ENCODE measurements around the gene PLD1.
"Not testable (repeated sequence)": the region's sequence is repeated elsewhere in the genome, so short reads cannot be mapped to it uniquely, and the experiment has no call there.

Gene PLD1, protein sequence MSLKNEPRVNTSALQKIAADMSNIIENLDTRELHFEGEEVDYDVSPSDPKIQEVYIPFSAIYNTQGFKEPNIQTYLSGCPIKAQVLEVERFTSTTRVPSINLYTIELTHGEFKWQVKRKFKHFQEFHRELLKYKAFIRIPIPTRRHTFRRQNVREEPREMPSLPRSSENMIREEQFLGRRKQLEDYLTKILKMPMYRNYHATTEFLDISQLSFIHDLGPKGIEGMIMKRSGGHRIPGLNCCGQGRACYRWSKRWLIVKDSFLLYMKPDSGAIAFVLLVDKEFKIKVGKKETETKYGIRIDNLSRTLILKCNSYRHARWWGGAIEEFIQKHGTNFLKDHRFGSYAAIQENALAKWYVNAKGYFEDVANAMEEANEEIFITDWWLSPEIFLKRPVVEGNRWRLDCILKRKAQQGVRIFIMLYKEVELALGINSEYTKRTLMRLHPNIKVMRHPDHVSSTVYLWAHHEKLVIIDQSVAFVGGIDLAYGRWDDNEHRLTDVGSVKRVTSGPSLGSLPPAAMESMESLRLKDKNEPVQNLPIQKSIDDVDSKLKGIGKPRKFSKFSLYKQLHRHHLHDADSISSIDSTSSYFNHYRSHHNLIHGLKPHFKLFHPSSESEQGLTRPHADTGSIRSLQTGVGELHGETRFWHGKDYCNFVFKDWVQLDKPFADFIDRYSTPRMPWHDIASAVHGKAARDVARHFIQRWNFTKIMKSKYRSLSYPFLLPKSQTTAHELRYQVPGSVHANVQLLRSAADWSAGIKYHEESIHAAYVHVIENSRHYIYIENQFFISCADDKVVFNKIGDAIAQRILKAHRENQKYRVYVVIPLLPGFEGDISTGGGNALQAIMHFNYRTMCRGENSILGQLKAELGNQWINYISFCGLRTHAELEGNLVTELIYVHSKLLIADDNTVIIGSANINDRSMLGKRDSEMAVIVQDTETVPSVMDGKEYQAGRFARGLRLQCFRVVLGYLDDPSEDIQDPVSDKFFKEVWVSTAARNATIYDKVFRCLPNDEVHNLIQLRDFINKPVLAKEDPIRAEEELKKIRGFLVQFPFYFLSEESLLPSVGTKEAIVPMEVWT

DNA sequence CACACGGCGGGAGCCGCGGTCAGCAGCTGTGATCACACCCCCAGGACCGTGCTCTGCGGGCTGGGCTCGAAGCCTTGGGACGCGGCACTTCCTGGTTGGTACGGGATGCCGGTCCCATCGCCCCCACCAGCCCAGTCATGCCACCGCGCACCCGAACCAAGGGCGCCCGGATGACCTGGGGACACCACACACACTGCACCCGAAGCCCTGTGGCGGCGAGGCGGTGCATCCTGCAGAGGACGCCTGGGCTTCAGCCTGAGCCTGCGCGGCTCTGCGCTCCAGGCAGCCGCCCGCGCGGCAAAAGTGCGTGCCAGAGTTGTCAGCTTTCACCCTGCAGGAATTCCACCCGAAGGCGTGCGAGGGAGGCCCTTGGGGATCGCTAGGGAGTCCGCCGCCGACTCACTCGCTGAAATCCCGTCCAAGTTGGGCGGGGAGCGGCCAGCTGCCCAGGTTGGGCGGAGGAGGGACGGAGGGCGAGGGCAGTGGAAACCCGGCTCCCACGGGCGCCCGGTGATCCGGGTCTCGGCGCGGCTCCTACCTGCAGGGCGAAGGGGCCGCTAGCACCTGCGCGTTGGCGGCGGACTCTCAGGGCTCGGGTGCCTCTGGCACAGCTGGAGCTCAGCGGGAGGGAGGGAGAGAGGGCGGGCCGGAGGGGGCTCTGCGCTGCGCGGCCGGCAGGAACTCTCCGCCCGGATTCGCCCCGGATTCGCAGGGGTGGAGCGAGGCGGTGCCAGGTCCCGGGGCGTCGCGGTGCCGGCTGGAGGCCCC, at the start of gene PLD1:
Gene PLD1, minus strand, starts transcription at position 623 of the 768 bp plus-strand sequence. CDS start 72,432 bp downstream, outside the sequence.
- Mint-ChIP-seq H3K36me3 (no peaks in the 10 kb centered on the region), H3K4me1 (peaks cover 10% of the 10 kb centered on the region), H3K27me3 (peaks cover 46% of the 10 kb centered on the region), H3K27ac (no peak within 1 kb of the TSS), H3K4me3 (peak within 1 kb of the TSS; percentile 56), H3K9me3 (peaks cover 3% of the 10 kb centered on the region)
- ATAC-seq = peak; percentile 59

DNA sequence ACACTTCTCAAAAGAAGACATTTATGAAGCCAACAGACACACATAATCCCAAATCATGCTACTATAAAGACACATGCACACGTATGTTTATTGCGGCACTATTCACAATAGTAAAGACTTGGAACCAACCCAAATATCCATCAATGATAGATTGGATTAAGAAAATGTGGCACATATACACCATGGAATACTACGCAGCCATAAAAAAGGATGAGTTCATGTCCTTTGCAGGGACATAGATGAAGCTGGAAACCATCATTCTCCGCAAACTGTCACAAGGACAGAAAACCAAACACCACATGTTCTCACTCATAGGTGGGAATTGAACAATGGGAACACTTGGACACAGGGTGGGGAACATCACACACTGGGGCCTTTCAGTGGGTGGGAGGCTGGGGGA, 48.5 kb upstream of the PLD1 start:
- not testable (repeated sequence) for H3K4me3 Mint-ChIP-seq, H3K36me3 Mint-ChIP-seq, ATAC-seq, H3K4me1 Mint-ChIP-seq, H3K27ac Mint-ChIP-seq, H3K27me3 Mint-ChIP-seq, H3K9me3 Mint-ChIP-seq

DNA sequence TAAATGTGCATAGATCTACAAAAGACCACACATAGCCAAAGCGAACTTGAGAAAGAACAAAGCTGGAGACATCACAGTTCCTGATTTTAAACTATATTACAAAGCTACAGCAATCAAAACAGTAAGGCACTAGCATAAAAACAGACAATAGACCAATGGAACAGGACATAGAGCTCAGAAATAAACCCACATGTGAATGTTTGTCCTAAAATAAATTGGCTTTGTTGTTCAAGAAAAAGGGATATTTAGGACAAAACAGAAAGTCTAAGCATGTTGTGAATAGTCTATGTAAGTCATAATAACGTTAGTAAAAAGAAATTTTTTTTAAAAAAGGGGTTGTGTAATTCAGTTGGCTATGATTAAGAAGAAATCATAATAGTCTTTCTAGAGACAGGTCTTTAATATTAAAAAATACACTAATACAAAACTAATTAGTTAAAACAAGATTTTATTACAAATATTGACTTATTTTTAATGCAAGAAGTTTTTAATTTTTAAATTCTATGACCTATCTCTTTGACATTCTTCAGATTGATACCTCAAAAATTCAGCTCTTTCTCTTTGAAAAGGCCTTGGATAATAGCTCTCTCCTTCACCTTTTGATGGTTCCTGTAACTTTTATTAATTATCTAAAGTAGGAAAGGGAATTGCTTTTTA, 44.5 kb upstream of the PLD1 start:
- H3K4me3 Mint-ChIP-seq = no peak overlapping the region
- no peaks in the 10 kb centered on the region for H3K4me1 Mint-ChIP-seq
- peaks cover 15% of the 10 kb centered on the region for H3K27me3 Mint-ChIP-seq
- H3K27ac Mint-ChIP-seq = no peak overlapping the region
- peaks cover 11% of the 10 kb centered on the region for H3K9me3 Mint-ChIP-seq
- ATAC-seq = no peak
- H3K36me3 Mint-ChIP-seq = no peaks in the 10 kb centered on the region

DNA sequence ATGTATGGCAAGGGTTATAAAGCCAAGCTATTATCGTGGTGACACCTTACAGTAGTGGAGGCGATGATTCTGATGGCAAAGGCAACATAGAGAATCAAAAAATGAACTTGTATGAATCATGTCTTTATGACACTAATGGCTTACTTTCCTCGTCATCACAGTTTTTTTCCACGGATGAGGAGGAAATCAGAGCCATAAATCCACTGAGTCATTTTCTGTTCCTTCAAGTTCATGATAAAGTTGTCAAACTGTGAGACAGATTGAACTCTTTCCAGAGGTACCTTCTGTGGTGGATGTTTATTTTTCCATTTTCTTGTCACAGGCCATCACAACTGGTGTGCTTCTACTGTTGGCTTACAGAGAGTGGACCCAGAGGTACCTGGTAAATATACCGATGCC, 41.4 kb upstream of the PLD1 start:
- Mint-ChIP-seq H3K4me1 (no peaks in the 10 kb centered on the region), H3K9me3 (peaks cover 8% of the 10 kb centered on the region), H3K27ac (no peak overlapping the region), H3K4me3 (no peak overlapping the region), H3K27me3 (peaks cover 22% of the 10 kb centered on the region), H3K36me3 (no peaks in the 10 kb centered on the region)
- no peak for ATAC-seq

DNA sequence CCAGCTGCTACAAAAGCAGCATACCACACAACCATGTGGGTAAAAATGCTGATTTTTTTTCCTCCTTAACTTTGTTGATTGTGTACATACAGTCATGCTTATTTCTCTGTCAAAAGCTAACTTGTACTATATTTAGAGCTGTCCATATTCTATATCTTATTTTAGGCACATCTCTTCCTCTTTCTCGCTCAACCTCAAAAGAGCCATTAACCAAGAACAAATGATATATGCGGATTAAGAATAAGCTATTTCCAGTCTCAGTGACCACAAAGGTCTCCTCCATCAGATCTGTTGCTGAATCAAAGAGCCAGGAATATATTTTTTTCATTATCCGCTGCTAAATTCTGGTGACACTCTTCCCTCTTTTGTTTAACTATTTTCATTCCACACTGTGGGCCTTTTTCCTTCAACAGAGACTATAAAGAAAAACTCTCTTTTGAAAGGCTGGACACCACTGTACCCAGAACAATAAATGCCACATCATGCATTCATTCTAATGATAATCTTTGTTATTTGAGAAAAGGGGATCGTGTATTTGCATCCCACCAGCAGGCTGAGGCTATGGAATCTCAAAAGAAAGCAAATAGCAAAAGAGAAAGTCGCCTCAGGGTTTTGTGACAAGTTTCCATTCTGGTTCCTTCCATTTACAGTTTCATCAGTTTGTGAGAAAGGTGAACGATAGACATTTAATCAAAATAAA, 40.8 kb upstream of the PLD1 start:
- H3K4me3 Mint-ChIP-seq = no peak overlapping the region
- no peak overlapping the region for H3K27ac Mint-ChIP-seq
- H3K27me3 Mint-ChIP-seq = peaks cover 22% of the 10 kb centered on the region
- H3K4me1 Mint-ChIP-seq = no peaks in the 10 kb centered on the region
- peaks cover 8% of the 10 kb centered on the region for H3K9me3 Mint-ChIP-seq
- H3K36me3 Mint-ChIP-seq = no peaks in the 10 kb centered on the region
- ATAC-seq = no peak

DNA sequence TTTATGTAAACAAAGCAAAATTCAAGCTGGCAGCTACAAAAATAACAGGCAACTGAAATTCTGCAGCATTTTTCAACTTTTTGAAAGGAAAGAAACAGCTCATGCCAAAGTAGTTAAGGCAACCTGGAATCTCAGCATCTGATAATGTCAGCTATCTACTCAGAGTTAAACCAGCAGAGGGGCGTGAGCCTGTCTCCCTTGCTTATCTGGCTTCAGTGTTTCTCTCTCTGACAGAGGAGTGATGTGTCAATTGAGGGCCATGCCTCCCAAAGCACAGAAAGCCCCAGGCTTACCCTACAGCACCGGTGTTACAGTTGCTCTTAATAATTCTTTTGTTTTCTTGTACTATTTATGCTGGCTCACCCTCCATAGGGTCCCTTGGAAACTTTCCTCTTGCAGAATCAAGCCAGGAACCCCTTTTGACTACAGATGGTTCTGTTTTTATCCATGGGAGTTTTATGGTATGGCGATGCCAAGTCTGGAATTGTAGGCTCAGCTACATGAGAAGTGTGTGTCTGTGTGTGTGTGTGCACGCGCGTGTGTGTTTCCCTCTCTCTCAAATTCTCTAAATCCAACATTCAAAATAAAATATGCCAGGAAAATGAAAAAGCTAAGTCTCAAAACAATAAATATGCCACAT, 40.2 kb upstream of the PLD1 start:
- H3K9me3 Mint-ChIP-seq = peaks cover 8% of the 10 kb centered on the region
- no peaks in the 10 kb centered on the region for H3K36me3 Mint-ChIP-seq
- H3K4me1 Mint-ChIP-seq = no peaks in the 10 kb centered on the region
- H3K4me3 Mint-ChIP-seq = no peak overlapping the region
- H3K27ac Mint-ChIP-seq = no peak overlapping the region
- no peak for ATAC-seq
- peaks cover 22% of the 10 kb centered on the region for H3K27me3 Mint-ChIP-seq

DNA sequence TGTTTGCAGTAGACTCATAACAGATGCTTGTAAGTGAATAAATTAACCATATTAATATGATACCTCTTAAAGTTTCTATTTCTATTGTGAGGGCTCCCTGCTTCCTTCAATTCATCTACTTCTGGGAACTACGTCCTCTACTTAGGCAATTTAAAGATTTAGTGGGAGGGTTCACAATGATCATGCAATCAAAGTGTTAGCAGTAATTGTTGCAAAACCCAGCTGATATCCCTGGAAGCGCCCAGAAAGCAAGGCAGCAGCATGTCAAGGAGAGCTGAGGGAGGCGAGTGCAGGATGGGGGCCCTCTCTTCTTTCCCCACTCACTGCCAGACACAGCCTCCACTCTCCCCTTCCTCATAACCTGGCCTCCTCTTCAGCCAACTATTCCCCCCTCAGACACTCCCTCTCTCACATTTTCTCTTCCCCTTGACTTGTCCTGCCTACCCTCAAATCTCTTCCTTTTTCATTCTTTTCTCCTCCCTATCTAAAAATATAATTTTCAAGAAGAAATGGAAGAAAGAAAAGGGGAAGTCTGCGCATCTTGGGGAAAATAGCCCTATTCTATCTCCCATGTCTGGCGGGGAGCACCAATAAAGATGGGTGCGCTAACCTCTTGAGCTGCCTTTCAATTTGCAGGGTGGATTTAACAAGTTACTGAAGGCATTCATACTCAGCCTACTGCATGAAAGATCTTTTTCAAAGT, 39.5 kb upstream of the PLD1 start:
- Mint-ChIP-seq H3K4me3 (no peak overlapping the region), H3K36me3 (no peaks in the 10 kb centered on the region), H3K27ac (no peak overlapping the region), H3K9me3 (peaks cover 8% of the 10 kb centered on the region), H3K27me3 (peaks cover 22% of the 10 kb centered on the region), H3K4me1 (no peaks in the 10 kb centered on the region)
- no peak for ATAC-seq

DNA sequence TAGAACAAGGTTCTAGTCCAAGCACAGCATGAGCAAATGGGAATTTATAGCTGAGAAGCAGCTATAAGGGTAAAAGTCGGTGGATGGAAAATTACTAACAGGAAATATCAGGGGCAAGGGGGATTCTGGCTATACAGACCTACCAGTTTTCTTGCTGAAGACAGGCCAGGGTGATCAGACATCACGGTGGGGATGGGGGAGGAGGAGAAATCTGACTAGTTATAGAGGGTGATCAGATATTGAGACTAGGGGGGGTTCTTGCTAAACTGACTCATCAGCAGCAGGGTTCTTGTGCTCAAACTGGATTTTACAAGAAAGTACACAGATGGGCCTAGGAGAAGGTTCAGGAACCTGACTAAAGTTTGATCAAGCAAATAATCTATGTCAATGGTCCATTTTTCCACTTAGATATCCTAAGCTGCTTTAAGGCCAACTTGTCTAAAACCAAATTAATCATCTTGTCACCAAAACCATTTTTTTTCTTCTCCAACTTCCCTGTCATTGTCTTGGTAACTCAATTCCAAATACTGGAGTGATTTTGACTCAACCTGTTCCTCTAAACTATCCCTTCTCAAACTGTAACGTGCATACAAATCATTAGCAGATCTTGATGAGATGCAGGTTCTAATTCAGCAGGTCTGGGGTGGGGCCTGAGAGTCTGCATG, 37.4 kb upstream of the PLD1 start:
- ATAC-seq = no peak
- Mint-ChIP-seq H3K27ac (no peak overlapping the region), H3K36me3 (no peaks in the 10 kb centered on the region), H3K4me3 (no peak overlapping the region), H3K27me3 (peaks cover 22% of the 10 kb centered on the region), H3K9me3 (no peaks in the 10 kb centered on the region), H3K4me1 (no peaks in the 10 kb centered on the region)

DNA sequence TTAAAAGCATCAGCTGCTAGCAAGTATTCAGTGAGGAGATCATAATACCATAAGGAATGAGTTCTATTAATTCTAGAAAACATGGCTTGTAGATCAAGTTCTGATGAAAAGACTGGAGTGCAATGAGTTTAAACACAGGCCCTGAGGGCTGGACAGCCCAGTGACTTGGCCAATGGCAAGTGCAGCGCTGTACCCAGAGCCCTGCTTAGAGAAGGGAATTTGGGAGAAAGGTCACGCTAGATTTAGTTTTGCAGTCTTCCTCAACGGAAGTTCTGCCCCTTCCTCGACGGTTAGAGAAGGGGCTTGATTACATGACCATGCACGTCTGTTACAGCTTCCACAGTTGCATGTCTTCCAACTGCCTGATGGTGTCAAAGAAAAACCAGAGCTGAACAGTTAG, 36.9 kb upstream of the PLD1 start:
- Mint-ChIP-seq H3K4me1 (no peaks in the 10 kb centered on the region), H3K27me3 (peaks cover 22% of the 10 kb centered on the region), H3K9me3 (no peaks in the 10 kb centered on the region), H3K36me3 (no peaks in the 10 kb centered on the region), H3K4me3 (no peak overlapping the region), H3K27ac (no peak overlapping the region)
- no peak for ATAC-seq

DNA sequence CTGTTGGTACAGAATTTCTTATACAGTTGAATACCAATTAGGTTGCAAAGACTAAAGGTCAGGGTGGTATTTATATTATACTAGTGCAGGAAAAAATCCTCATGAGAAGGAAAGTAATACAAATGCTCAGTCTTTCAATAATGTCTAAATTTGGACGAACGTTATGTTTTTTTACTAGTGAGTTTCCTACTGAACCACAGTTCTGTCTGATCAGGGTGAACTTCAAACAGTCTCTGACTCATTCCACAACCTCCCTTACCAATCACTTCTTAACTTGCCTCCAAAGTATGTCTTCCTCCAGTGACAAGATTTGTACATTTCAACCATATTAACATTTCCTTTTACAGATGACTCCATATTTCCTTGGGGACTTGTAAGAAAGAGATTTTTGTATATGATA, 36.3 kb upstream of the PLD1 start:
- H3K9me3 Mint-ChIP-seq = no peaks in the 10 kb centered on the region
- peaks cover 24% of the 10 kb centered on the region for H3K27me3 Mint-ChIP-seq
- H3K36me3 Mint-ChIP-seq = no peaks in the 10 kb centered on the region
- H3K27ac Mint-ChIP-seq = no peak overlapping the region
- no peaks in the 10 kb centered on the region for H3K4me1 Mint-ChIP-seq
- no peak for ATAC-seq
- no peak overlapping the region for H3K4me3 Mint-ChIP-seq

DNA sequence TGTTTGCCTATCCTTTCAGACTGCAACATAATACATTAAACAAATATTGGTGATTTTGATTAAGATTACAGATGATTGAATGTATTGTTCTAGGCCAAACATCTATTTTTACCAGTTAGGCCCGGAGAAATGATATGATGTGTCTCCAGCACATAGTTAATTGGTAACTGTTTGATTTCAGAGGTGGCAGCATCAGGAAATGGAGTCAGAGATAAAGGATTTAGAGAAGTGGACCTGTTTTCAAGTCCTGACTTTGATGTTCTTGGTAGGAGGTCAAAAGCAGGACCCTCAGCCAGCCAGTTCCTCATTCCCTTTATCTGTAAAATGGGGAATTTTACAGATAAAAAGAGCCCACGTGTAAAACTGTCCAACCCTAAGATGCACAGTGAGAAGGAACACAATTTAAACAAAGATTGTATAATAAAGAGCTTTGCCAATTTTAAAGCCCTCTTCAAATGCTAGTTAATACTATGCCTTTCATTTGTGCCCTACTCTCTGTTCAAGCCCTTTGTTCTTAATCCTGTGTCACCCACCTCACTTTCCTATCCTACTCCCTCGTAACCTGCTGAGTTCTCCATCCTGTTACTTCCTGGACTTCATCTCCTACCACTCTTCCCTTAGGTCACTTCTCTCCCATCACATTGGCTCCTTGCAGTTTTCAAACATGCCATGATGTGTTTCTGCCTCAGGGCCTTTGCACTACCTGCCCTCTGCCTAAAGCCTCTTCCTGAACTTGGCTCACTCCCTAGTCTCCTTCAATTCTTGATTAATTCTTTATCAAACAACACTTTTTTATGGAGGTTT, 35.4 kb upstream of the PLD1 start:
- no peak overlapping the region for H3K4me3 Mint-ChIP-seq
- ATAC-seq = no peak
- no peaks in the 10 kb centered on the region for H3K4me1 Mint-ChIP-seq
- H3K9me3 Mint-ChIP-seq = no peaks in the 10 kb centered on the region
- H3K36me3 Mint-ChIP-seq = no peaks in the 10 kb centered on the region
- H3K27ac Mint-ChIP-seq = no peak overlapping the region
- peaks cover 27% of the 10 kb centered on the region for H3K27me3 Mint-ChIP-seq

DNA sequence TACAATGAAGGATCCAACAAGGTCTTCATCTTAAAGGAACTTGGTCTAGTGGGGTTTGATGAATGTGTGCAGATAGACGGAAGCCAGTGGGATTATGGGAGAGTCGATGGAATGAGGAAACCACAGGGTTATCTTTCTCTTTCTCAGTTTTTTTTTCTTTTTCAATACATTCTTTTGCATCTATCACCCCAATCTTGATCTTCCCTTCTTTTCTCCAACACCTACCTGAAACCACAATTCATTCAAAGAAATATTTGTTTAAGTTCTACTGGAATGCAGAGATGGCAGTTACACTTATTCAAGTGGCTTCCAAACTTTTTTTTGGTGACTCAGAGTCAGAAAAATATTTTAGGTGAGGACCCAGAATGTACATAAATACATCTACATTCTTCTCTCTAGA, 34.6 kb upstream of the PLD1 start:
- no peak overlapping the region for H3K4me3 Mint-ChIP-seq
- no peak for ATAC-seq
- H3K36me3 Mint-ChIP-seq = no peaks in the 10 kb centered on the region
- no peaks in the 10 kb centered on the region for H3K9me3 Mint-ChIP-seq
- peaks cover 25% of the 10 kb centered on the region for H3K27me3 Mint-ChIP-seq
- H3K4me1 Mint-ChIP-seq = no peaks in the 10 kb centered on the region
- H3K27ac Mint-ChIP-seq = no peak overlapping the region
